AG09309 (cell line): Measurements from ENCODE around the gene TMEM184A.

Experiments used
- DNase-seq: peaks from one replicate; pipeline ENCODE4 v3.0.0-alpha.2; 2010; ENCODE audit warnings: low read depth
- H3K4me3 ChIP-seq: 2 replicates; pipeline ENCODE4 v1.5.1; 2011; ENCODE audit warnings: mild to moderate bottlenecking, low read depth, low read length, moderate library complexity; ENCODE audit not compliant: control insufficient read depth
- TF ChIP-seq, protein P1 (sequence below): IDR thresholded peaks from 2 replicates; pipeline ENCODE4 v1.5.1; 2011; ENCODE audit warnings: mild to moderate bottlenecking, low read depth, low read length, inconsistent platforms; ENCODE audit not compliant: insufficient read depth, control insufficient read depth; ENCODE audit errors: missing control alignments

Gene TMEM184A

DNA sequence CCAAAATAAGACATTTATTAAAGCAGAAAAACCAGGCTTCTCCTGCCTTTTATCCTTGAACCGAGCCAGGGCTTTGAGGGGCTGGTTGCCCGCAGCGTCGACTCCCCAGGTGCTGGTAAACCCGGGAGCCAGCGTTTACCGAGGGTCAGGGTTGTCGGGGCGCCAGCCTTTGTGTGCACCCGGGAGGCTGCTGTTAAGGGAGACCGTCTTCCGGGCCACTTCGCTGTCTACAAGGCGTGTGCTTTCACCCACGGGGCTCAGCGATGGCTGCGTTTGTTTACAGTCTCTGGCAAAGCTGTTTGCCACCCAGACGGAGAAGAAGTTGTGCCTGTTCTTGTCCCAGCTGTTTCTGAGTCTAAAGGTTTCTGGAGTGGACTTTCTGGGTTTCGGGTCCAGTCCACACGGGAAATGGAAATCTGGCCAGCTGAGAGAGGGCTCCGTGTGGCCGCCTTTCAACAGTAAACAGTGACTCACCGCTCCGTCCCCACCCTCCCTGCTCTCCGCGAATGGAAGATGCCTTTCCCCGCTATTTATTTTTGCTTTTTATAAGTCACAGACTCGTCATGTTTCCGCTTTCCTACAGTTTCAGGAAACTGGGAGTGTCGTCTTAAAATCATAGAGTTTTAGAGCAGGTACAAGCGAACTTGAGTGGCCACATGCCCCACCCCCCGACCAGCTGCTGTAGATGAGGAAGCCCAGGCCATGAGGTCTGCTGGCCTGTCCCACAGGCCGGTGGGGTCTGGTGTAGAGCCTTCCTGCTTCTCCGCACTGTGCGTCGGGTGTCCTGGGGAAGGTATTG is 23.4 kb downstream of the TMEM184A start:
- peak; percentile 70 for DNase-seq
- TF ChIP-seq, protein P1, sequence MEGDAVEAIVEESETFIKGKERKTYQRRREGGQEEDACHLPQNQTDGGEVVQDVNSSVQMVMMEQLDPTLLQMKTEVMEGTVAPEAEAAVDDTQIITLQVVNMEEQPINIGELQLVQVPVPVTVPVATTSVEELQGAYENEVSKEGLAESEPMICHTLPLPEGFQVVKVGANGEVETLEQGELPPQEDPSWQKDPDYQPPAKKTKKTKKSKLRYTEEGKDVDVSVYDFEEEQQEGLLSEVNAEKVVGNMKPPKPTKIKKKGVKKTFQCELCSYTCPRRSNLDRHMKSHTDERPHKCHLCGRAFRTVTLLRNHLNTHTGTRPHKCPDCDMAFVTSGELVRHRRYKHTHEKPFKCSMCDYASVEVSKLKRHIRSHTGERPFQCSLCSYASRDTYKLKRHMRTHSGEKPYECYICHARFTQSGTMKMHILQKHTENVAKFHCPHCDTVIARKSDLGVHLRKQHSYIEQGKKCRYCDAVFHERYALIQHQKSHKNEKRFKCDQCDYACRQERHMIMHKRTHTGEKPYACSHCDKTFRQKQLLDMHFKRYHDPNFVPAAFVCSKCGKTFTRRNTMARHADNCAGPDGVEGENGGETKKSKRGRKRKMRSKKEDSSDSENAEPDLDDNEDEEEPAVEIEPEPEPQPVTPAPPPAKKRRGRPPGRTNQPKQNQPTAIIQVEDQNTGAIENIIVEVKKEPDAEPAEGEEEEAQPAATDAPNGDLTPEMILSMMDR = no peak
- peak overlapping the region; percentile 78 for H3K4me3 ChIP-seq

DNA sequence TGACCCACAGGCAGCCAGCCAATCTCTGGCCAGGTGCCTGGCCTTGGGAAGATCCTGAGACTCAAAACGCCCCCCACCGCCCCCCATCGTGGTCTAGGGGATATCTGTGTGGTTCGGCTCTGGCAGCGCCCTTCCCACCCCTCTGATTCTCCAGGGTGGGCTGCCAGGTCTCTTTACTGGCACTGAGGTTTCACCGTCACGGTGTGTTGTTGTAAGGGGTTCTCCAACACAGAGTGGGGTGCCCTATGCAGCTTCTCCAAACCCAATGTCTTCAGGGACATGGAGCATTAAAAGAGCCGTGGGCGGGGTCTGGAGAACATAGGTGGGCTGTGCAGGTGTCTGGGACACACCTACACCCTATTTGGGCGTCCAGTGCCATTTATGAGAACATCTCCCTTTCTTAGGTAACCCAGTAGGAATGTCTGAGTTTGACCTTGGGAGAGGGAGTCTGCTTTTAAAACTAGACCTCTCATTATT is 24.0 kb downstream of the TMEM184A start:
- H3K4me3 ChIP-seq = peak overlapping the region; percentile 78
- DNase-seq = no peak

DNA sequence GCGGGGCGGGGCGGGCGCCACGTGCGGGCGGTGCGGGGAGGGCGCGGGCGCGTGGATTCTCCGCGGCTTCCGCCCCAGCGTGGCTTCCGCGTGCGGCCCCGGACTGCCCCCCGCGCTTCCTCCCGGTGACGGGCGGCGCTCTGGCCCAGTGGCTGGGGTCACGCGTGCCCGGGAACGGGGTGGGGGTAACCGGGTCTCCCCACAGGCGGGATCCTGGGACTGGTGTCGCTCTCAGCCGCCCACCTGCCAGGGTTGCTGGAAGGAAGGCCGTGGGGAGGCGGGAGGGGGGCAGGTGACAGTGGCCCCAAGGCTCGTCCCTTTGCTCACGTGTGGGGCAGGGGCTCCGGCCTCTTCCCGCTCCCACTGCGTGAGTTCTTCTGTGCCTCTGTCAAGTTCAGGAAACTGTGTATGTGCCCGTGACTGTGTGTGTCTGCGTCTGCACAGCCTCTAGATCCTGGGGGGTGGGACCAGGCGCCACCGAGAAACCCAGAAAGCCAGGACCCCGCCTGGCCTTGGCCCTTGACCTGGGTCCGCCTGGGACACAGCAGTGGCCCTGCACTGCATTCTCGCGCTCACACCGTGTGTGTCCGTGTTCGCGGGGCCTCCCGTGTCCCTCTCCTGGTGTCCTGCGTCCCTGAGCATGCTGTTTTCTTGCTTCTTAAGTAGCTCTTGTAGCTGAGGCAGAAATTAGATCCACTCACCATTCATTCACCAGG is 24.6 kb downstream of the TMEM184A start:
- no peak for DNase-seq
- peak overlapping the region; percentile 78 for H3K4me3 ChIP-seq
- TF ChIP-seq, protein P1 = no peak

More for the DNA sequence above, 24.0 kb downstream of the TMEM184A start:
- TF ChIP-seq, protein P1 = no peak

DNA sequence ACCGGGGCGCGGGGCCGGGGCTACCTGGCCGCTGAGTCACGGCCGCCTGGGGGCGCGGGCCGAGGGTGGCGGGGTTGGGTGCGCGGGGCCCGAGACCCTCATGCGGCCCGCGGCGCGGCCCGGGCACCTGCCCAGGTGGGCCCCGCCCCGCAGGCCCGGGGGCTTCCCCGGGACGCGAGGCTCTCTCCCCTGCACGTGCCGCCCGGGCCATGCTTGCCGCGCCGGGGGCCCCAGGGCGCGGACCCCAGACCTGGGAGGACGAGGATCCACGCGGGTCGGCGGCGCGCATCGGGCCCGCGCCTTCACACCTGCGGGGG is 25.1 kb downstream of the TMEM184A start:
- H3K4me3 ChIP-seq = peak overlapping the region; percentile 78
- TF ChIP-seq, protein P1 = no peak
- no peak for DNase-seq

DNA sequence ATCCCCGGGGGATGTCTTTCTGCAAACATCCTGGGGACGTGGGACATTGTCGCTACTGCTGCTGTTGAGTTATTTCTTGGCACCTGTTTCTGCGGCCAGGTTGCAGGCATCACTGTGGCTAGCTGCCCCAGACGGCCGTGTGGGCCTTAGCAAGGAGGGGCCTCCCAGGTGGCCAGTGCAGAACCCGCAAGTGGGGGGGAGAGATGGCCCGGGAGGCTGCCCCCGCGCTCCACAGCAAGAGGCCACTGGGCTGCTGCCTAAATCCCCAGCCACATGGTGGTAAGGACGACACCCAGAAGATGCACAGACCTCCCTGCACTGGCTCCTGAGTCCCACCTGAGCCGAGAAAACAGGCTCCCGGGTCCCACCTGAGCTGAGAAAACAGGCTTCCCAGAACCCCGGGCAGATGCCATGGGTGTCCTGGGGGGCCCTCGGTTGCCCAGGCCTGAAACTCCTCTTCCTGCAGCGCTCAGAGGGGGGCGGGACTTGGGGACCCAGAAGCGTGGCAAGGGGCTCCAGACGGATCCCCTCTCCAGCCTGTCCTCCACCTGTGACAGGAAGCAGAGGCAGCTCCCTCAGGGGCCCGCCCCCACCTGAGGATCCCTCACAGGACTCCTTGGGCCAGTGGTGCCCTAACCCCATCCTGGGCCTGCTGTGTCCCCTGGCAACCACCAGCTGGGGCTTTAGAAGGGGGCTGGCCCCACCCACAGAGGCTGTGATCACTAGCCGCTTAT is 26.5 kb downstream of the TMEM184A start:
- no peak overlapping the region for H3K4me3 ChIP-seq
- DNase-seq = no peak
- TF ChIP-seq, protein P1 = no peak

DNA sequence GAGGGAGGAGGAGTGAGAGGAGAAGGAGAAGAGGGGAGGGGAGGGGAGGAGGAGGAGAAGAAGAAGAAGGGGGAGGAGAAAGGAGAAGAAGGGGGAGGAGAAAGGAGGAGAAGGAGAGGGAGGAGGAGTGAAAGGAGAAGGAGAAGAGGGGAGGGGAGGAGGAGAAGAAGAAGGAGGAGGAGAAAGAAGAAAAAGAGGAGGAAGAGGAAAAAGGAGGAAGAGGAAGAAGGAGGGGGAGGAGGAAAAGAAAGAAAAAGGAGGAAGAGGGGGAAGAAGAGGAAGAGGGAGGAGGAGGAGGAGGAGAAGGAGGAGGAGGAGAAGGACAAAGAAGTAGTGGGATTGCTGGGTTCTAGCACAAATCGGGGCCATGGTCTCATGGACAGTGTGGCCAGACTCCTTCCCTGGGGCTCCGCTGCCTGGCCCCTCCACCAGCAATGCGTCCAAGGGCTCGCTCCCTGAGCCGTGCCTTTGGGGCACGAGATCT is 29.7 kb downstream of the TMEM184A start:
- TF ChIP-seq, protein P1 = no peak
- no peak for DNase-seq
- H3K4me3 ChIP-seq = no peak overlapping the region; the same call in 1 of the 2 replicates
